GM10248 (cell line): ENCODE results near the gene CNOT4.
"Not testable (repeated sequence)": the region's sequence is repeated elsewhere in the genome, so short reads cannot be mapped to it uniquely, and the experiment has no call there.

Experiments
- CTCF ChIA-PET: fragments of 300-600 bp; sonication (Branson Sonifier 250); formaldehyde crosslinking; extraction: SDS; loops from one replicate; lab custom pipeline; 2021; ENCODE audit warnings: antibody characterized with exemption; lab: Yijun Ruan, JAX
- POLR2A ChIA-PET: fragments of 350-650 bp; sonication (Branson Sonifier 250); formaldehyde crosslinking; extraction: SDS; loops from one replicate; lab custom pipeline; 2020; ENCODE audit warnings: antibody characterized with exemption; lab: Yijun Ruan, JAX
- DNase-seq: peaks from one replicate; pipeline ENCODE4 v3.0.0; 2012; ENCODE audit errors: extremely low spot score
- CTCF ChIP-seq: IDR thresholded peaks from 2 replicates; pipeline ENCODE4 v1.5.1; 2012; ENCODE audit warnings: mild to moderate bottlenecking, low read depth; ENCODE audit errors: extremely low read depth, missing control alignments, control extremely low read depth

Gene CNOT4

GRCh38 chr7:135327458-135327857 is 182.4 kb downstream of the CNOT4 start:
- no peak for TF ChIP-seq CTCF
- ChIA-PET POLR2A (no interaction called here), CTCF (interaction anchor here (1.2 to 3.6 kb wide), 2 partner anchors 13 to 47 kb away, joined by 5 to 17 read pairs; no protein-coding TSS in a partner anchor)
- no peak for DNase-seq

GRCh38 chr7:135326636-135327280 is 183.1 kb downstream of the CNOT4 start:
- no peak for DNase-seq
- POLR2A ChIA-PET: no interaction called here
- CTCF ChIA-PET: interaction anchor here (1.0 to 3.6 kb wide), 5 partner anchors 8 to 46 kb away, joined by 4 to 17 read pairs (median 5); no protein-coding TSS in a partner anchor
- TF ChIP-seq CTCF: no peak

- ChIA-PET CTCF (interaction anchor here (1.0 kb wide), 1 partner anchor 25 kb away, joined by 3 read pairs; no protein-coding TSS in a partner anchor), POLR2A (no interaction called here)
- no peak for TF ChIP-seq CTCF
Observed at GRCh38 chr7:135322571-135323340, 187.1 kb downstream of the CNOT4 start.

GRCh38 chr7:135321556-135321955 is 188.3 kb downstream of the CNOT4 start:
- DNase-seq: no peak
- POLR2A ChIA-PET: no interaction called here
- no peak for TF ChIP-seq CTCF
- CTCF ChIA-PET: interaction anchor here (0.9 to 2.9 kb wide), 4 partner anchors 14 to 60 kb away, joined by 3 to 14 read pairs (median 3); no protein-coding TSS in a partner anchor

More at GRCh38 chr7:135322571-135323340, 187.1 kb downstream of the CNOT4 start:
- DNase-seq: no peak

- POLR2A ChIA-PET, DNase-seq: not testable (repeated sequence)
- CTCF ChIA-PET: interaction anchor here (0.9 to 2.9 kb wide), 4 partner anchors 14 to 60 kb away, joined by 3 to 14 read pairs (median 3); no protein-coding TSS in a partner anchor
Observed at GRCh38 chr7:135320953-135321352, 188.9 kb downstream of the CNOT4 start.

GRCh38 chr7:135320268-135320667 is 189.6 kb downstream of the CNOT4 start:
- ChIA-PET CTCF (interaction anchor here (1.3 to 2.9 kb wide), 2 partner anchors 15 to 46 kb away, joined by 5 to 14 read pairs; no protein-coding TSS in a partner anchor), POLR2A (no interaction called here)
- TF ChIP-seq CTCF: no peak
- DNase-seq: no peak
